HG03097 (cell line): ENCODE measurements around the gene GPR15LG.
A peak's percentile ranks its signal among the peaks of the same experiment; 100 is the strongest.
"Not testable (repeated sequence)": the region's sequence is repeated elsewhere in the genome, so short reads cannot be mapped to it uniquely, and the experiment has no call there.

Experiments
- ATAC-seq: cut with Tn5 transposase; IDR thresholded peaks from one replicate; pipeline ENCODE4 v1.9.1; 2021; ENCODE audit not compliant: unreplicated experiment, low FRiP score

The GPR15LG gene

DNA sequence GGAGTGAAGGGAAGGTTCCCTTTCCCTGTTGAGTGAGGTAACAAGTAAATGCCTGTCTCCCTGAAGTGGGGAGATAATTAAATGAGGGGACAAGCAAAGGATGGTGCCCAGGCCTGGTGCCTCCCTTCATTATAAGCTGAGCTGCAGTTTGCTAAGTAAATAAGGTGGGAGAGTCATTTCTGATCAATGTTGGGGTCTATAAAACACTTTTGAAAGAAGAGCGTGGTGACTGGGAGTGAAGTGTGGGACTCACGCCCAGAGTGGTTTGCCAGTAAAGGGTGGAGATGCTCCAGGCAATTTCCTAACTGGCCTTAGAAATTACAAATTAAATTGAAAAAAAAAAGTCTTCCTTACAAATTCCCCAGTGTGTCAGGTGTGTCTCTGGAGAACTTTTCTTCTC is 9.6 kb upstream of the GPR15LG start:
- ATAC-seq = no peak

DNA sequence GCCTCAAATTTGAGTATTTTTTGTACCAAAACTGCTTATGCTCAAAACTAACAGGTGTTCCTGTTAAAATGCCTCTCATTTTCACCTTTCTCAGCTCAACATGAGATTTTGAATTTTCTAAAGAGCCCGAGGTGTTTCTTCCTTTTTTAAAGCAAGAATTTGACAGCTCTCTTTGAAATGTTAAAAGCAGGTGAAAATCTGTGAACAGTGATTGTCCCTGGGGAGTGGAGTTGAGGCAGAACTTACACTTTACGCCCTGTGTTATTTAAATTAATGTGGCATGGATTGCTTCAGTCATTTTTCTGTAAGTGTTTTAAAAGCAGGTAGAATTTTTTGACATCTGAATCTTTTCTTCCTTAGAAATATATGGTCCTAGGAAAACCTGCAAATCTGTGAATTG is 9.2 kb upstream of the GPR15LG start:
- ATAC-seq = no peak

DNA sequence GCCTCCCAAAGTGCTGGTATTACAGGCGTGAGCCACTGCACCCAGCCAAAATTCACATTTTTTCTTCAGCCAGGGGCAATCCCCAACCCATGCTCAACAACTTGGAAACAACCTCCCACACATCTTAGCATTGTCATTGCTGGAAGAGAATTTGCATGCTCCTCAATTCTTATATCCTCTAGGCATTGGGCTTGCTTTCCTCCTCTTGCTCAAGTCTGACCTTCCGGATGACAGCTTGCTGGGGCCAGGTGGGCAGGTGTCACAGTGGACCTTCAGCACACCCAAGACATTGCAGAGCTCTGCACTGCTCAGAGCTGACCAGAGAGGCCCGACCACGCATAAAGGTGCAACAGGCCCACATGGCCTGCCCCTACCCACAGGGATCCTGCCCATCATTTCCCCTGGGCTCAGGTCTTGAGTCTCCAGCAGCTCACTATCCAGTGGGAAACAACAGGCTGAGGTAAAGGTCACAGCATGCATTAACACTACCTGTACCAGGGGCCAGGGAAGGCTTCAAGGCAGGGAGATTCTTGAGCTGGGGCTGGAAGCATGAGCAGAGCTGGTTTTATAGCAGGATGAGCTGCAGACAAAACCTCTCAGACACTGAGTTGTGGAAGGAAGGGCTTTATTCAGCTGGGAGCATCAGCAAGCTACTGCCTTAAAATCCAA is 6.8 kb upstream of the GPR15LG start:
- ATAC-seq = peak; percentile 53

DNA sequence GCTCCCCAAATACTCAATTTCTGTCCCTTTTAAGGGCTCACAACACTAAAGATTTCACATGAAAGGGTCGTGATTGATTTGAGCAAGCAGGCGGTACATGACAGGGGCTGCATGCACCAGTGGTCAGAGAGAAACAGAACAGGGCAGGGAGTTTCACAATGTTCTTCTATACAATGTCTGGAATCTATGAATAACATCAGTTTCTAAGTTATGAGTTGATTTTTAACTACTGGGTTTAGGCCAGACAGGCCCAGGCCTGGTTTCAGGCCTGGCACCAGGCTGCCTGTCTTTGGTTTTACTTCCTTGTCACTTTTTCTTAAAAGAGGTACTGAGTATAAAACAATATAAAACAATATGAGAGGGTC is 6.3 kb upstream of the GPR15LG start:
- ATAC-seq = peak; percentile 8

DNA sequence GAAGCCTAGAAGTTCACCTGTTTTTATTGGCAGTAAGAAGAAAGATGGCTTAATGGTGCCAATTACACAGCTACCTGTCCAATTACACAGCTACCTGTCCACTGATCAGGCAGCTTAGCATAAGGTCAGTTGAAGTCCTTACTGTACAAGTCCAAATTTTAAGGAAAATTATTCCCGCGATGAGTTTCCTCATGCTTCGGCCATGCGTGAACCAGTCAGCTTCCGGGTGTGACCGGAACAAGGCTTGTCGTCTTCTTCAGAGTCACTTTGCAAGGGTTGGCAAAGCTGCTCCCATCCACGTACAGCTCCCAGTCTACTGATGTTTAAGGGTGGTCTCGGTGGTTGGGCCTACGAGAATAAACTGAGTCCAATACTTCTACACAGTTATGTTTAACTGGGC is 5.2 kb upstream of the GPR15LG start:
- not testable (repeated sequence) for ATAC-seq

DNA sequence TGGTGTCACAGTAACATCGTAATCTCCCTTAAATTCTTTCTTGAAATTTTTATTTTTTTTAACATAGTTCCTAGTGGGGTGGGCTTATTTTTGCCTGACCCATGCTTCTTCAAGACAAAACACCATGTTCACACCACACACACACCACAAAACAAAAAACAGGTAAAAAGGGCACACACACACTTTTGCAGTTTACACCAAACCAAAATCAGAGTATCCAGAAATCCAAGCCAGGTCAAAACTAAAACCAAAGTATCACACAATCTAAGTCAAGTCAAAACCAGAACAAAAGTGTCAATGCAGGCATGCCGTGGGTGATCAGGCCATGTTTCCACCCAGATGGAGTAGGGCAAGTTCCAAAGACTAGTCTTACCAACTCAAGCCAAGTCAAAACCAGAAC is 2.4 kb upstream of the GPR15LG start:
- not testable (repeated sequence) for ATAC-seq

DNA sequence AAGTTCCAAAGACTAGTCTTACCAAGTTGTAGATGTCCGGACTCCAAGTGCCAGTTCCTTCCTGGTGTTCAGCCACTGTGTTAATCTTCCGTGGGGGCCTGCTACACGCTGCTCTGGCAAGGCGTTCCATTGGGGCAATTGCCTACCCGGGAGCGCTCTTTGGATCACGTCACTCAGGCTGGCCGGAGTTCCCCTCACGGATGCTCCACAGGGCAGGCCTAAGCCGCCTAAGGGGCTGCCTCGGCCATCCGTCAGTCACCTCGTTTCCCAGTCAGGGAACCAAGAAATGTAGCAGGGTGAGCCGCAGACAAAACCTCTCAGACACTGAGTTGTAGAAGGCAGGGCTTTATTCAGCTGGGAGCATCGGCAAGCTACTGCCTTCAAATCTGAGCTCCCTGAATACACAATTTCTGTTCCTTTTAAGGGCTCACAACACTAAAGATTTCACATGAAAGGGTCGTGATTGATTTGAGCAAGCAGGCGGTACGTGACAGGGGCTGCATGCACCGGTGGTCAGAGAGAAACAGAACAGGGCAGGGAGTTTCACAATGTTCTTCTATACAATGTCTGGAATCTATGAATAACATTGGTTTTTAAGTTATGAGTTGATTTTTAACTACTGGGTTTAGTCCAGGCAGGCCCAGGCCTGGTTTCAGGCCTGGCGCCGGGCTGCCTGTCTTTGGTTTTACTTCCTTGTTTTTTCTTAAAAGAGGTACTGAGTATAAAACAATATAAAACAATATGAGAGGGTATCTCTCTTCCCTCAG is 1.7 kb upstream of the GPR15LG start:
- peak; percentile 22 for ATAC-seq

DNA sequence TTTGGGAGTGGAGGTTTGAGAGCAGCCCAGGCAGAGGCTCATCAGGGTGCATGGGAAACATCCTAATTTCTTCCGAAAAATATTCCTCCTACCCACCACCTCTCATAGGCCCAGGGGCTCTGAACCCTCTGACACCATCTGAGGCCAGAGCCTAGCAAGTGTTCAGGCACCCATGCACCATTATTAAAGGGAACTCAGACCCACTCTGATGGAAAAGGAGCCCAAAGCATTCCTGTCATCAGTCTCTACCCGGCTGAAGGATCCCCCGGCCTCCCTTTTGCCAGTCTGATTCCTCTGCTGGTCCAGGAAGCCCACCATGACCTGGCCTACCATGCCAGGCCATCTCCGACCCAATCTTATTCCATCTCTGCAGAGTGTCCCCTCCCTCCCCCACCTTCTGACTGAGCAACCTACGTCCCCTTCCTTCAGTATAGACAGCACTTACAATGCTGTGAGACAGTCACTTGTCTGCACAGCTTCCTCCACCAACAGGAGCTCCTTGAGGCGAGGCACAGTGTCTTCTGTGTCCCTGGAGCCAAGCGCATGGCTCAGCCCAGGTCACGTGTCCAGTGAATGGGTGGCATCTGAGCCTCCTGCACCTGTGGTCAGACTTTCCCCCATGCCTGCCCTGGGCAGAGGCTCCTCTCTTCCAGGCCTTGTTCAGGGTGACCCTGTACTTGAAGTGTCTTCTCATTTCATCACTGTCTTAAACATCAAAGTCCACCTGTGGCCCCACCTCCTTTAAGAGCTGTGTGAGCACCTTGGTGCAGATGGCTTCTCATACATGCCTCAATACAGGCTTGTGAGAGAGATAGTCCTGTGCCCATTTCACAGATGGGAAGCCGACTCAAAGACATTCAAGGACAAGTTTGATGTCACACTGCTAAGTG is 889 bp upstream of the GPR15LG start:
- peak; percentile 42 for ATAC-seq

DNA sequence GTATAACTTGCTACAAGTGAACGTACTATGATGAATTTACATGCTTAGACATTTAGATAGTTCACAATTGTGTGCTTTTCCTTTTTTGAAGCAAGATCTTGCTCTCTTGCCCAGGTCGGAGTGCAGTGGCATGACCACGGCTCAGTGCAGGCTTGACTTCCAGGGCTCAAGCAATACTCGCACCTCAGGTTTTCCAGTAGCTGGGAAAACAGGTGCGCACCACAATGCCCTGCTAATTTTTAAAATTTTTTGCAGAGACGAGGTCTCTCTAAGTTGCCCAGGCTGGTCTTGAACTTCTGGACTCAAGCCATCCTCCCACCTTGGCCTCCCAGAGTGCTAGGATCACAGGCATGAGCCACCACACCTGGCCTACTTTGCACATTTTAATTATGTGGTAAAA is 1.8 kb downstream of the GPR15LG start:
- ATAC-seq = no peak

DNA sequence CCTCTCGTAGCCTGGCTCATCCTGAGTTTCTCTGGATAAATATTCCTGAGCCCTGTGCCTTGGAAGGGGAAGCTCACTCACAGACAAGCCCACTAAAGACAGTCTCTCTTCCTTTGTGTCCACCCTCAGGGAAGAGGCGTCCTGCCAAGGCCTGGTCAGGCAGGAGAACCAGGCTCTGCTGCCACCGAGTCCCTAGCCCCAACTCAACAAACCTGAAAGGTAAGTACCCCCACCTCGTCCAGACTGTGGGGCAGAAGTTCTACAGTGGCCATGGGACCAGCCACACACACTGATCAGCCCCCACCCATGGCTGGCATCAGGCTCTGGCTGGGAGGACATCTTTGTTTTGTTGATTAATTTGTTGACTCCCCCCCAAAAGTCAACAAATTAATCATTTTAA is 2.8 kb downstream of the GPR15LG start:
- ATAC-seq = no peak

DNA sequence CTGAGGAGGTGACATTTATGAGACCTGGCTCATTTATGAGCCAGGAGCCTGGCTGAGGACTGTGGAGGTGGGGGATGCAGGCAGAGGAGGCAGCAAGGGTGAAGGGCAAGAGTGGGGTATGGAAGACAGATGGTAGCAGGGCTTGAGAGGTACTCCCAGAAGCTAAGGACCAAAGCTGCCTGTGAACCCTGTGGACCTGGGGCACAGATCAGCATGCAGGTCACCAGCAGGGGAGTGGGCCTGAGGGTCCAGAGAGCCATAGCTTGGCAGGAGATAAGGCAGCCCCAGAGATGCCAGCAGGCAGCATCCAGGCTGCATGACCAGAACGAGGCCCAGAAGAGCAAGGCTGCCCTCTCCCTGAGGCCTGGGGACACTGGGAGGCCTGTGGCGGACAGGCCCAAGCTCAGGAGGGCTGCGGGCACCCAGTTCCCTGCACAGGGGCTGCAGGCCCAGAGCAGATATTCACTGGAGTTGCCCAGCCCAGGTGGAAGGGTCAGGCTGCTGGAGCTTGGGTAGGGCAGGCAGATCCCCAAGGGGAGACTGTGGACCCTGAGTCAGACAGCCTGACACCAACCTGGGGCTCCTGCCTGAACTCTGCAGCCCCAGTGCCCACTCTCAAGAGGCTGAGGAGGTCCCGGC is 3.4 kb downstream of the GPR15LG start:
- no peak for ATAC-seq

DNA sequence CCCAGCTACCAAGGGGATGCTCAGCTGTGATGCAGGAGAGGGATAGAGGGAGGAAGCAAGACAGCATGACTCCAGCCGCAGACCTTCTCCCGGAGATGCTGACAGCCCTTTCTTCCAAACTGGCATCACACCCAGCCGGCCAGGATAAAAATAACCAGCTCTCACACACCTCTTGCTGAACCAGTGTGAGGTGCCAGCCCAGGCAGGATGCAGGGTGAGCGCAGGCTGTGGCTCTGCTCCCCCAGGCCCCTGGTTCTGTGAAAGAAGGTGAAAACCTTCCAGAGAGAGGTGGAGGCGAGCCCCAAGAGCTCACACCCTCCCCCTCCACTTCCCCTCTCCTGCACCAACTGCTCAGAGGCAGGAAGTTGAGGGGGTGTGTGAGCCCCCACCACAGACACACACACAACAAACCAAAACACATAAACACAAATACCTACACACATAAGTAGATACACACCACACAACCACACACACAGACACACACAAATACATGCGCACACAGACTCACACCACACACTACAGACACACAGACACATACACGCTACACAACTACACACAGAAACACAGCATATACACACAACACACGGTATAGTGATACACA is 4.0 kb downstream of the GPR15LG start:
- peak; percentile 44 for ATAC-seq

DNA sequence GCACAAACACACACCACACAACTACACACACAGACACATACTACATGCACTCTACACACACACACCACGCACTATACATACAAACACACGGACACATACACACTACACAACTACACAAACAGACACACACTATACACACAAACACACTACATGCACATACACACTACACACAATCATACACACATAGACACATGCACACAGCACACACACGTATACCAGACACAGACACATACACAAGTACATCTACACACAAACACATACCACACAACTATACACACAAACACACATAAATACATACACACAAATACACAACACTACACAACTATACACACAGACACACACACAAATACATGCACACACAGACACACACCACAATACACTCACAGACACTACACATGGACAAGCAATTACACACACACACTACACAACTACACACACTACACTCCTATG is 4.6 kb downstream of the GPR15LG start:
- ATAC-seq = no peak

DNA sequence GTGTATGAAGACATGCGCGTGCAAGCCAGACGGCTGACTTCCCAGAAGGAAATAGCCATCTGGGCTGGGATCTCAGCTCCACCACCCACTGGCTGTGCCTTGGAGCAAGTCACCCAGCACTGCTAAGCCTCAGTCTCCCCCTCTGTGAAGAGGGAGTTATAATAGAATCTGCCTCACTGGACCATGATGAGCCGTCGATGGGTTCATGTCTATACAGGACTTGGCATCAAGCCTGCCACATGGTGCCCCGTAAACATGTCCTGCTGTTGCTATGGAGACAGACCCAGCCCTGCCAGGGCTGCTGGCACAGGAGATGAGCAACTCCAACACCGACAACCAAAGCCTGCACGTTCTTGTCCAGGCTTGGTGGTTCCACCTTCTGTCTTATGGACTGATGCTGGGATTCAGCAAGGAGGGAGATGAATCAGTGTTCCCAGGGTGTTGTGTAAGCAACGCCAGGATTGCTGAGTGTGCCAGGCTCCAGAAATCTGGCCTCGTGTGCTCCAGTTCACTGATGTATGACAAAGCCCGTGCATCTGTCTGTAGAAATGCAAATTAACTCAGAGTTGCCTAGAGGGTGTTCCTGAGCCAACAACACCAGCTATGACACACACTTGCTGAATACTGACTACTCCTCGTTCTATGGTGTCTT is 5.6 kb downstream of the GPR15LG start:
- ATAC-seq = peak; percentile 75

DNA sequence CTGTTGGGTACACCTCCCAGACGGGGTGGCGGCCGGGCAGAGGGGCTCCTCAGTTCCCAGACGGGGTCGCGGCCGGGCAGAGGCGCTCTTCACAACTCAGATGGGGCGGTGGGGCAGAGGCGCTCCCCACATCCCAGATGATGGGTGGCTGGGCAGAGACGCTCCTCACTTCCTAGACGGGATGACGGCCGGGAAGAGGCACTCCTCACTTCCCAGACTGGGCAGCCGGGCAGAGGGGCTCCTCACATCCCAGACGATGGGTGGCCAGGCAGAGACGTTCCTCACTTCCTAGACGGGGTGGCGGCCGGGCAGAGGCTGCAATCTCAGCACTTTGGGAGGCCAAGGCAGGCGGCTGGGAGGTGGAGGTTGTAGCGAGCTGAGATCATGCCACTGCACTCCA is 6.8 kb downstream of the GPR15LG start:
- ATAC-seq = not testable (repeated sequence)

DNA sequence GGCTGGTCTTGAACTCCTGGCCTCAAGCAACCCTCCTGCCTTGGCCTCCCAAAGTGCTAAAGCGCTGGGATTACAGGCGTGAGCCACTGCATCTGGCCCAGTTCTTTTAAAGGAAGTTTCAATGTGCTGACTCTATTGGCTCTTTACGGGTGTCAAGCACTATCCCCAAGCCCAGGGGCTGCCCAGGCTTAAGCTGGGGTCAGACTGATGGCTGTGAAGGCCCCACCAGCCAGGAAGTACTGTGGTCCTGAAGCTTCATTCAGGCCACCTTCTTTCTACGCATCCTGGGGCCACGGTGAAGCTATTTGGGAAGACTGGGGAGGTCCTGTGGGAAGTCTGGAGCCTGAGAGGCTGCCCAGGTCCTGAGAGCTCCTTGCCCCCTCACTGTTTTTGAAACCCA is 8.0 kb downstream of the GPR15LG start:
- no peak for ATAC-seq

DNA sequence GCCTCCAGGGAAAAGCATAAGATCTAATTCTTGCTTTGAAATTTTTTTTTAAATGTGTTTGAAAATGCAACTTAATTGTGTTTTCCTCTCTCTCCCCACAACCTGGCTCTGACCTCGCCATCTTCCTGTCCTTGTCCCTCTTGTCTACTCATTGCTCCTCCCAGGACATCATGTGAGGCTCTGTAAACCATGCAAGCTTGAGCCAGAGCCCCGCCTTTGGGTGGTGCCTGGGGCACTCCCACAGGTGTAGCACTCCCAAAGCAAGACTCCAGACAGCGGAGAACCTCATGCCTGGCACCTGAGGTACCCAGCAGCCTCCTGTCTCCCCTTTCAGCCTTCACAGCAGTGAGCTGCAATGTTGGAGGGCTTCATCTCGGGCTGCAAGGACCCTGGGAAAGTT is 10.9 kb downstream of the GPR15LG start:
- ATAC-seq = no peak

DNA sequence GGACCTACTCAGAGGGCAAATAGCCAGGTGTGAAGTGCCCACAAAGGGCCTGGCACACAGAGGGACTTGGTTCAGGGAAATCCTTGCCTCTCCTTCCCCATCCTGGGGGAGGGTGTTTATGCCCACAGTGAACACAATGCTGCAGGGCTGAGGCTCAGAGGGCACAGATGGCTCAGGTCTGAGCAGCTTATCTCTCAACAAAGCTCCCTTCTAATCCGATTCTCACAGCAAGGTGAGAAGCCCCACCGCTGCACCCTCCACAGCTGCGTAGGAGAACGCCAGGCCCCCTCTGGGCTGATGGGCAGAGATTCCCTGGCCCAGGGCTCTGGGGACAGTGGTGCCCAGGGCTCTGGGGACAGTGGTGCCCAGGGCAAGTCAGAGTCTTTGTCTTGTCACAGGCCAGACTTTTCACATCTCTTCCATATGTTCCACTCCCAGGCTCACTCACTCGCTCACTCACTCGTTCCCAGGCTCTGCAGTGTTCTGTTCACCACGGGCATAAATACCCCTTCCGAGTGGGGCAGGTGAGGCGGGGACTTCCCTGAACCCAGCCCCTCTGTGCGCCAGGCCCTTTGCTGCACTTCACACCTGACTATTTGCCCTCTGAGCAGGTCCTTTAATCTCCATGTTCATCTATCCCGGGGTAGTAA is 12.1 kb downstream of the GPR15LG start:
- no peak for ATAC-seq

DNA sequence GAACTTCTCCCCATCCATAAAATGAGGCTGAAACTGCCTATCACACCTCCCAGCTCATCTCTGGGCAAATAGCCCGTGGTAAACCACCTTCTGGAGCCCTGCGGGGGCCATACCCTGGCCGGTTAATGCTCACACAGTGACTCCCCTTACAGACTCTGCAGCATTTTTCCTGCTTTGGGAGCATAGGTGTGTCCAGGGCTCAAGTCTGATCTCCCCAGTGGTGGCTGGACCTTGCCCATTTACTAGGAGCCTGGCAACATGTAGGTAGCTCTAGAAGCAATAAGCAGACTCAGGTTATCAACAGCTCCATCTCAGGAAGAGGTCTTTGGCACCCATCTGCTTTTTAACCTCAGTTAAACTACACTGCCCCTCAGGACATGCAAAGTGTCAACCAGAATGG is 15.2 kb downstream of the GPR15LG start:
- ATAC-seq = no peak
